ENCODE measurements around the gene PFKFB3. TPM values are rescaled to one million over a fixed set of nuclear protein-coding genes. Genes with fewer than 3 reads are reported as not detected.
"Not testable (repeated sequence)": the region's sequence is repeated elsewhere in the genome, so short reads cannot be mapped to it uniquely, and the experiment has no call there.

The PFKFB3 gene
- total RNA-seq, 1 donor from 2014 or later, result 64.5 TPM

- Mint-ChIP-seq H3K27me3 (no peaks in the 10 kb centered on the region), H3K36me3 (ENCODE audit: insufficient read depth) (peaks cover 22% of the 10 kb centered on the region), H3K4me3 (ENCODE audit: low read depth) (no peak overlapping the region), H3K27ac (no peak overlapping the region), H3K9me3 (ENCODE audit: low read depth) (peaks cover 3% of the 10 kb centered on the region), H3K4me1 (ENCODE audit: low read depth) (peaks cover 4% of the 10 kb centered on the region)
- TF ChIP-seq CTCF (IDR thresholded peaks at IDR 0.05; ENCODE audit: unreplicated experiment), result no peak
- no peak for DNase-seq (ENCODE audit: low spot score, unreplicated experiment)
These were observed 36.7 kb downstream of the PFKFB3 start for GRCh38 chr10:6239213-6239991.

GRCh38 chr10:6240254-6240653 is 37.5 kb downstream of the PFKFB3 start:
- TF ChIP-seq CTCF (IDR thresholded peaks at IDR 0.05; ENCODE audit: unreplicated experiment), result no peak
- peaks cover 3% of the 10 kb centered on the region for H3K9me3 Mint-ChIP-seq (ENCODE audit: low read depth)
- DNase-seq (ENCODE audit: low spot score, unreplicated experiment), result no peak

GRCh38 chr10:6242089-6242488 is 39.4 kb downstream of the PFKFB3 start:
- Mint-ChIP-seq H3K27me3 (no peaks in the 10 kb centered on the region), H3K27ac (no peak overlapping the region), H3K4me3 (ENCODE audit: low read depth) (no peak overlapping the region), H3K4me1 (ENCODE audit: low read depth) (peaks cover 3% of the 10 kb centered on the region), H3K9me3 (ENCODE audit: low read depth) (peaks cover 3% of the 10 kb centered on the region), H3K36me3 (ENCODE audit: insufficient read depth) (peaks cover 8% of the 10 kb centered on the region)
- no peak for DNase-seq (ENCODE audit: low spot score, unreplicated experiment)
- no peak for TF ChIP-seq CTCF (IDR thresholded peaks at IDR 0.05; ENCODE audit: unreplicated experiment)

More at GRCh38 chr10:6240254-6240653, 37.5 kb downstream of the PFKFB3 start:
- Mint-ChIP-seq H3K27me3 (no peaks in the 10 kb centered on the region), H3K4me3 (ENCODE audit: low read depth) (no peak overlapping the region), H3K27ac (peak overlapping the region; percentile 71), H3K36me3 (ENCODE audit: insufficient read depth) (peaks cover 18% of the 10 kb centered on the region), H3K4me1 (ENCODE audit: low read depth) (no peaks in the 10 kb centered on the region)

GRCh38 chr10:6244510-6244909 is 41.8 kb downstream of the PFKFB3 start:
- Mint-ChIP-seq H3K4me3 (ENCODE audit: low read depth) (no peak overlapping the region), H3K9me3 (ENCODE audit: low read depth) (no peaks in the 10 kb centered on the region), H3K4me1 (ENCODE audit: low read depth) (peaks cover 18% of the 10 kb centered on the region), H3K36me3 (ENCODE audit: insufficient read depth) (peaks cover 3% of the 10 kb centered on the region), H3K27me3 (no peaks in the 10 kb centered on the region), H3K27ac (no peak overlapping the region)
- TF ChIP-seq CTCF (IDR thresholded peaks at IDR 0.05; ENCODE audit: unreplicated experiment), result no peak
- DNase-seq (ENCODE audit: low spot score, unreplicated experiment), result no peak

GRCh38 chr10:6247041-6247712 is 44.4 kb downstream of the PFKFB3 start:
- Mint-ChIP-seq H3K9me3 (ENCODE audit: low read depth) (no peaks in the 10 kb centered on the region), H3K27me3 (no peaks in the 10 kb centered on the region), H3K4me1 (ENCODE audit: low read depth) (peaks cover 19% of the 10 kb centered on the region), H3K27ac (peak overlapping the region; percentile 84), H3K36me3 (ENCODE audit: insufficient read depth) (peaks cover 4% of the 10 kb centered on the region), H3K4me3 (ENCODE audit: low read depth) (no peak overlapping the region)
- DNase-seq (ENCODE audit: low spot score, unreplicated experiment), result no peak
- no peak for TF ChIP-seq CTCF (IDR thresholded peaks at IDR 0.05; ENCODE audit: unreplicated experiment)

GRCh38 chr10:6248908-6249307 is 46.2 kb downstream of the PFKFB3 start:
- not testable (repeated sequence) for H3K27me3 Mint-ChIP-seq; DNase-seq (ENCODE audit: low spot score, unreplicated experiment); H3K27ac Mint-ChIP-seq; H3K9me3 Mint-ChIP-seq (ENCODE audit: low read depth); H3K4me3 Mint-ChIP-seq (ENCODE audit: low read depth); H3K36me3 Mint-ChIP-seq (ENCODE audit: insufficient read depth)
- H3K4me1 Mint-ChIP-seq (ENCODE audit: low read depth), result peaks cover 19% of the 10 kb centered on the region

Measured in progenitor cell of endocrine pancreas (in vitro differentiated cells).